GM12875 (cell line): ENCODE measurements around the gene GPAT3.
A peak's percentile ranks its signal among the peaks of the same experiment; 100 is the strongest.

Experiments
- H3K4me3 ChIP-seq: one replicate; pipeline ENCODE4 v1.5.1; 2011; ENCODE audit warnings: low read depth, low read length, control low read depth
- CTCF ChIP-seq: IDR thresholded peaks from 2 replicates; pipeline ENCODE4 v1.5.1; 2011; ENCODE audit warnings: low read depth, mild to moderate bottlenecking, control low read depth, inconsistent platforms, low read length, moderate library complexity, borderline replicate concordance; ENCODE audit not compliant: insufficient read depth

GPAT3 gene

GRCh38 chr4:83639849-83640493, 104.1 kb downstream of the GPAT3 start:
- peak; percentile 63; the same call in 1 of the 2 replicates for TF ChIP-seq CTCF
- no peak overlapping the region for H3K4me3 ChIP-seq

- no peak for TF ChIP-seq CTCF
- H3K4me3 ChIP-seq: no peak overlapping the region
Observed at GRCh38 chr4:83643036-83643435, 107.1 kb downstream of the GPAT3 start.

- no peak overlapping the region for H3K4me3 ChIP-seq
- peak; percentile 64; the same call in 1 of the 2 replicates for TF ChIP-seq CTCF
Observed at GRCh38 chr4:83644677-83645659, 109.1 kb downstream of the GPAT3 start.

GRCh38 chr4:83646538-83647239, 110.8 kb downstream of the GPAT3 start:
- H3K4me3 ChIP-seq: no peak overlapping the region
- no peak for TF ChIP-seq CTCF

GRCh38 chr4:83651846-83652245, 115.9 kb downstream of the GPAT3 start:
- TF ChIP-seq CTCF: no peak
- H3K4me3 ChIP-seq: no peak overlapping the region
